ENCODE measurements around the gene SLC48A1.

DNA sequence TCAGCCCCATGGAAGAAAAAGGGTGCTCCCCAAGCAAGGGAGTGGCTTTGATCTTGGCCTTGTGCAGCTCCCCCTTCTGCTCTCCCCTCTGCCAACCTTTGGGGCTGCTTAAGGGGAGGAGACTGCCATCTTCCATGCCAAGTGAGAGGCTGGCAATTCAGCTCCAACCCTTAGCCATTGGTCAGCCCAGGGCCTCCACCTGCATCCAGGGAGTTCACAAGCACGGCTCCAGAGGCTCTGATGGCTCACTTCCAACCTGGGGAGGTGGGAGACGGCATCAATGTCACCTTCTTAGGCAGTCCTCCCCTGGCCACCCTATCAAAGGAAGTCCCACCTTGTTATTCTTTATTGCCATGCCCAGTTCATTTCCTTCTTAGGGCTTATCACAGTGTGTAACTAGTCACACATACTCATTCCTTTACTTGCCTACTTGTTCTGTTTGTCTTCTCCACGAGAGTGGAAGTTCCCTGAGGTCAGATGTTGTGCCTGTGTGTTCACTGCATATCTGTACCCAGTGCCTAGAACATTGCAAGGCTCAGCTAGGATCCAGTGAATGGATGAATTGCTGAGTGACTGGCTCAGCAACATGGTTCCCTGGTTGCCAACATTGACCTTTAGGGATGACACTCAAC is 41.6 kb downstream of the SLC48A1 start:
- no peak for TF ChIP-seq POLR2AphosphoS5 (IDR thresholded peaks at IDR 0.05)
- TF ChIP-seq CTCF (IDR thresholded peaks at IDR 0.05; ENCODE audit: poor library complexity, severe bottlenecking), result no peak
- no peak for TF ChIP-seq TAF1 (IDR thresholded peaks at IDR 0.05; ENCODE audit: low read depth)
